Stimulated activated CD4-positive, alpha-beta T cell treated with anti-CD3 and anti-CD28 coated beads, Interleukin-1b, Interleukin-23, amount 100 ng/mL, for 48 hours (primary cell): ENCODE results near the gene FRG2C.
"Not testable (repeated sequence)": the region's sequence is repeated elsewhere in the genome, so short reads cannot be mapped to it uniquely, and the experiment has no call there.

Experiments used
- DNase-seq: peaks from one replicate; pipeline ENCODE4 v3.0.0-alpha.2; 2020

The FRG2C gene

GRCh38 chr3:75664028-75664427, at the start of gene FRG2C:
Gene FRG2C, plus strand, starts transcription at chr3:75664328. Its CDS starts 52 bp downstream, at chr3:75664380.
- DNase-seq: not testable (repeated sequence)

DNA sequence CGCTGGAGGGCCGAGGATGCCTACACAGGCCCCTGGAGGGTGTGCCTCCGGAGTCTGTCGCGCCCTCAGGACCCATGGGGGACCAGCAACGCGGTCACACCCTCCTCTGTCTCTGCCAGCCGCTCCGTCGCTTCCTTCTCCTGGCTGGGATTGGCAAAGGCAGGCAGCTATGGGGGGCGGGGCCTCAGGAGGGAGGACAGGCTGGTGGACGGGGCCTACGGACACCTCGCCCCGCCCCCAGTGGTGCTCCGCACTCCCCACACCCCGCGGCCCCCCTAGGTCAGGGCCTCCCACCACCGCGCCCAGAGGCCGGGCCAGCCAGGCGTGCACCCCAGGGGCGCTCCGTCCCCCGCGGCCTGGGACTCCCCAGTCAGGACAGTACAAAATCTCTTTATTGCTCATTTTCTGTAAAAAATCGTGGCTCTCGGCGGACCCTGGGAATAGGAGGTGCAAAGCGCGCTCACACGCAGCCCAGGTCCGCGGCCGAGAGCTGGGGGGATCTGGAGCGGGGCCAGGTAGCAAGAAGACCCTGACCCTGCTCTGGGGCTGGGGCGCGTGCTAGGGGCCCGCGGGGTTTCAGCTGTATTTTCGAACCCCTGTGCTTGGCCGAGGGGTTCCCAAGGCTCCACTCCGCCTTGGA, 45.3 kb upstream of the FRG2C start:
- not testable (repeated sequence) for DNase-seq

- DNase-seq: not testable (repeated sequence)
These were observed 44.6 kb upstream of the FRG2C start for GRCh38 chr3:75619481-75620031.

- DNase-seq: not testable (repeated sequence)
These were observed 42.4 kb upstream of the FRG2C start for GRCh38 chr3:75621772-75622171.

DNA sequence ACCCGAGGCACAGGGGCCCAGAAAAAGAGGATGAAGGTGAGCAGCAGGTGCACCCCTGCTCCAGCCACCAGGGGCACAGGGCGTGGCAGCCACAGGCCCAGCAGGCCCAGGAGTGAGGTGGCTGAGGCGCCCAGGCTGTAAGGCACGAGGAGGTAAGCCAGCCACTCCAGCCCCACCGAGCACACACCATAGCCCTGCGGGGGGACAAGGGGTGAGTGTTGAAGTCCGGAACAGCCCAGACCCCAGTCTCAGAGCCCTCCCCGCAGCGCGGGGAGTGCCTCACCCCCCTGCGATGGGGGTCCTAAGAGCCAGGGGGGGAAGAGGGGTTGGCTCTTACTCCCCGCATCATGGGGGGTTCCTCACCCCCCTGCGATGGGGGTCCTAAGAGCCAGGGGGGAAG, 40.5 kb upstream of the FRG2C start:
- DNase-seq: not testable (repeated sequence)

GRCh38 chr3:75630887-75631535, 33.1 kb upstream of the FRG2C start:
- DNase-seq: not testable (repeated sequence)

- no peak for DNase-seq
These were observed 32.6 kb upstream of the FRG2C start for GRCh38 chr3:75631541-75631940.

DNA sequence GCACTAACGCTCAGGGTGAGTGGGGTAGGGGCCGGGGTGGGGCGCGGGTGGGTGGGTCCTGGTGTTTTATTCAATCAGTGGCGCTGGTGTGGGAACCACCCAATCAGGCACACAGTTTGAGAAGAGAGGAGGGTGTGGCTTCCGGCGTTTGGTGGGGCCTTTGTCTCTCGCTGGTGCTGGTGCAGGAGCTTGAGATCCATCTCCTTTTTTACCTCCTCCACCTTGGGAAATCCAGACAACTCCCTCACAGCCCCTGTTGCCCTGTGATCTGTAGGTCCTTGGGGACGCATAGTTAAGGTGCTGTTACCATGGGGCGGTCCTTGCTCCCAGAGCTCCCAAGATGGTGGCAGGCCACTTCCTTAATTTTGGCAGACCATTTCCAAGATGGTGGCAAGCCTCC, 25.2 kb upstream of the FRG2C start:
- not testable (repeated sequence) for DNase-seq

GRCh38 chr3:75641107-75641517, 23.0 kb upstream of the FRG2C start:
- DNase-seq: peak; percentile 51

GRCh38 chr3:75643031-75643800, 20.9 kb upstream of the FRG2C start:
- not testable (repeated sequence) for DNase-seq

GRCh38 chr3:75645548-75645947, 18.6 kb upstream of the FRG2C start:
- DNase-seq: not testable (repeated sequence)

- no peak for DNase-seq
These were observed 13.9 kb upstream of the FRG2C start for GRCh38 chr3:75650191-75650590.

DNA sequence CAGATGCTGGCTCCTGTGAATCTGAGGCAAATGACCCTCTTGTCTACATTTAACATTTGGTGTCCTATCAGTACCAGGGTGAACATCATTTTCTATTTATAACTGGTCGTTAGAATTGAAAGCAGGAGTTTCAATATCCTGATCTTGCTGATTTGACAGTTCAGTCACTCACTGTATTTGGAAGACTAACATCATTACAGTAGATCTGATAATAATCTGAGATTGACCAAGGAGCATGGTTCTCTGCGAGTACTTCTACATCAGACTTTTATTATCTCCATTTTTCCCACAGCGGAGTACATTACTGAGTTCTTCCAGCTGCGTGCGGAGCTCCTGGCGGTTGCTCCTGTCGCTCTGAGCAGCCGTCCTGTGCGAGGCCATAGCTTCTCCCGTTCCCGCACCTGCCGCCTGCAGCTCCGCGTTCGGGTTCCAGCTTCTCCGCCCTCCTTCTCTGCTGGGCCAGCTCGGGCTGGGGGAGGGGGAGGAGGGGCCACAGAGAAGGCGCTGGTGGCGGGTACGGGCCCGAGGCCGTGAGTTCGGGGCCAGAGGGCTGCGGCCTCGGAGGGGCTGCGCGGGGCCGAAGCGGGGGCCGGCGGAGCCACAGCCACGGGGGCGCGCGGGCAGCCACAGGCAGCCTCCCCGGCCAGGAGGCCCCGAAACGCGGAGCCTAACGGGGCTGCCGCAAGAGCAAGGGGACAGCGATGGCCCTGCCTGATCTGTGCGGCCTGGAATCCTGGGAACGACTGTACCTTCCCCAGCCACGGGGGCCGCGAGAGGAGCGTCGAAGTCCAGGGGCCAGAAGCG, 8.8 kb upstream of the FRG2C start:
- not testable (repeated sequence) for DNase-seq

DNA sequence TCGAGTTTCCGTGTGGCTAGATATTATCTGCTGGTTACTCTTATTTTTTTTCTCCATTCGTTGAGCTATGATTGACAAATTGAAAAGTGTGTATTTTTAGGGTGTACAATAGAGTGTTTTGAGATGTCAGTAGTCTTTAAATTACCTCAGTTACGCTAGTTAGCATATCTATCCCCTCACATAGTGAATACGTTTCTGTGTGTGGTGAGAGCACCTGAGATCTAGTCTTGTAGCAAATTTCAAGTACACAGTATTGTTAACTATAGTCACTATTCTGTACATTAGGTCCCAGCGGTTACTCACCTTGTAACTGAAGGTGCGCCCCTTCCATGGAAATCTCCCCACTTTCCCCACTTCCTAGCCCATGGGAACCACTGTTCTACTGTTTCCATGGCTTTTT, 8.2 kb upstream of the FRG2C start:
- DNase-seq: not testable (repeated sequence)

DNA sequence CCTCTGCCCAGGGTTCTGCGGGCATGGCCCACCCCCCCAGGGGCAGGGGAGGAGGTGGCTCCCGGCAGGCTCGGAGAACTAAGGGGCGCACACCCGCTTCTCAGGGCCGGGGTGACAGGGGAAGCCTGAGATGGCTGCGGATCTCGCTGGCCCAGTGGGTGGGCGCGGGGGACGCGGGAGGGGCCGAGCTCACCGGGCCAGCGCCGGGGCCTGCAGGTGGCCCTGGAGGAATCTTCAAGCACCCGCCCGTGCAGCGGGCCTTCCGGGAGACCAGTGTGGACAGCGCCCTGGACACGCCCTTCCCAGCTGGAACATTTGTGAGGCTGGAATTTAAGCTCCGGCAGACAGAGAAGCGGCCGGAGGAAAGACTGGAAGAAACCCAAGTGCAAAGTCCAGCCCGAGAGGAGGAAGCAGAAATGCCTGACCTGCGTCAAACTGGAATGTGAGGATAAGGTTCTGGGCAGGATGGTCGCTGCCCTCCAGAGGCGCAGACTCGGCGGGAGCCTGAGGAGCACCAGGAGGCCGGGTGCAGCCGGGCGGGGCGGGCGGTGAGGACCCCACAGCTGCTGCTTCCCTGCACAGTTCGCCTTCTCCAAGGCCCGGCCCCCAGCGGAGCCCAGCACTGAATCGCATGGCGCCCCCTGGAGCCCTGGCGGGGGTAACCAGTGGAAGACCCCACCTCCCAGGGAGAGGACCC, 5.6 kb upstream of the FRG2C start:
- DNase-seq: not testable (repeated sequence)

GRCh38 chr3:75659108-75659433, 5.1 kb upstream of the FRG2C start:
- not testable (repeated sequence) for DNase-seq

DNA sequence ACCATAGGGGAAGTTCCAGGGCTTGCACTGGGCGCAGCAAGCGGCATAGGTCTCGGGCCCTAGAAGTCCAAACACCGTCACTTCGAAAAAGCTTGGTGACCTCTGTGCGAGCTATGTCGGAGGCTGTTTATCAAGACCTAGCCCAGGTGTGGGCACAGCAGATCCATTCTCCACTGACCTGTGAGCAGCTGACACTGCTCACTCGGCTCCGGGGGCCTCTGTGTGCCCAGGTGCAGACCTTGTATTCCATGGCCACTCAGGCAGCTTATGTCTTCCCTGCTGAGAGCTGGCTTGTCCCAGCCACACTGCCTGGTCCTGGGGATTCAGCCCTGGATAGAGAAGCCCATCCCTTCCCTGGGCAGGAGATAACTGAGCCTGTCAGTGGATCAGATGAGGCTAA, 1.5 kb downstream of the FRG2C start:
- not testable (repeated sequence) for DNase-seq

GRCh38 chr3:75667757-75668701, 3.9 kb downstream of the FRG2C start:
- not testable (repeated sequence) for DNase-seq

GRCh38 chr3:75668759-75669347, 4.7 kb downstream of the FRG2C start:
- DNase-seq: peak; percentile 42
